HG02870 (cell line): Measurements from ENCODE around the gene LYST.

Experiments
- ATAC-seq: cut with Tn5 transposase; IDR thresholded peaks from one replicate; pipeline ENCODE4 v1.9.1; 2021; ENCODE audit warnings: mild to moderate bottlenecking, moderate library complexity; ENCODE audit not compliant: unreplicated experiment

LYST gene

GRCh38 chr1:235725434-235725833 lies 141.3 kb downstream of the LYST start:
- ATAC-seq = no peak

- no peak for ATAC-seq
Observed at GRCh38 chr1:235724730-235725129, 142.0 kb downstream of the LYST start.

- no peak for ATAC-seq
Observed at GRCh38 chr1:235722858-235723257, 143.8 kb downstream of the LYST start.

DNA sequence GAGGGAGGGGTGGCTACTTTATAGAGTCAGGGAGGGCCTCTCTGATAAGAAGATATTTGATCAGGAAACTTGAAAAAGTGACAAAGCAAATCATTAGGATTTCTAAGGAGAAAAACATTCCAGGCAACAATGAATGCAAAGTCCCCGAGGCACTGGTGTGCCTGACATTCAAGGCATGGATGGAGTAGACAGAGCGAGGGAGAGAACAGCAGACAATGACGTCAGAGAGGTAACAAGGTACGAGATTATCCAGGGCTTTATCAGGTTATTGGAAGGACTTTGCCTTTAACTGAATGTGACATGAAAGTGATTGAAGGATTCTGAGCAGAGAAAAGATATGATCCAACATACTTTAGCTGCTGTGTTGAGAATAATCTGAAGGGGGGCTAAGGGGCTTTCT lies 144.7 kb downstream of the LYST start:
- ATAC-seq = no peak

- ATAC-seq = no peak
Observed at GRCh38 chr1:235720544-235720943, 146.2 kb downstream of the LYST start.

GRCh38 chr1:235714205-235714897 lies 152.4 kb downstream of the LYST start:
- ATAC-seq = no peak

GRCh38 chr1:235712812-235713211 lies 153.9 kb downstream of the LYST start:
- no peak for ATAC-seq

- no peak for ATAC-seq
Observed at GRCh38 chr1:235710687-235711086, 156.0 kb downstream of the LYST start.

GRCh38 chr1:235709018-235709417 lies 157.7 kb downstream of the LYST start:
- ATAC-seq = no peak

DNA sequence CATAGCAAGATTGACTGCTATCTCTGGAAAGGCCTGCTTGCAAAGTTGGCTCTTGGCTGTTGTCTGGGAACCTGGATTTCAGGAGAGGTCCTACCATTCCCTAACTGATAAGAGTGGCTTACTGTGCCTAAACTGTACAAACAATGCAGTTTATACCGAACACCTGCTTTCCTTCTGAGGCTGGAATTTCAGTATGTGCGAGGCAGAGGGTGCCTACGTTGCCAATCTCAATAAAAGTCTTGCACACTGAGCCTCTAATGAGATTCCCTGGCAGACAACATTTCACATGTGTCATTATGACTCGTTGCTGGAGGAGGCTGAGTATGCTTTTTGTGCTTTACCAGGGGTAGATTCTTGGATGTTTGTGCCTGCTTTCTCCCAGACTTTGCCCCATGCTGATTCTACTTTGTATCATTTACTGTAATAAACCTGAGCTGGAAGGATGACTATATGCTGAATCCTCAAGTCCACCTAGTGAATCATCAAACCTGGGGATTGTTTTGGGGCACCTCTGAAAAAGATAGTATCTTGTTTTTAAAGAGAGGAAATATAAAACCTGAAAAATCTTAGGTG lies 158.2 kb downstream of the LYST start:
- ATAC-seq = no peak

- no peak for ATAC-seq
Observed at GRCh38 chr1:235703506-235703905, 163.2 kb downstream of the LYST start.

DNA sequence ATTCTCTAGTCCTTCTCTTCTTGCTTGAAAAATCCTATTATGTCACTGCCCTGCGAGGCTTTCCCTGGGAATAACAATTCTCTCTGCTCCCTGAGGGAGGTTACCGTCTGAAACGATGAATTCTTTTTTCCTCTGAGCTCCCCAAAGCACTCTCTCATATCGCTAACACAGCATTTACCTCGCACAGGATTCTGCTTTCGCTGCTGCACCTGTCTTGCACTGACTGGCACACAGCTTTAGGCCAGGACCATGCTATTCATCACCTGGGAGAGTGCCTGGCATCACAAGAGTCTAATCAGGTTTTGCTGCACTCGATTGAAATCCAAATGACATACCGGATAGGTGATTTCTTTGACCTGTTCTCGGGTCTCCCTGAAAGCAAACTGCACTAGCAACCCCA lies 164.3 kb downstream of the LYST start:
- no peak for ATAC-seq

GRCh38 chr1:235697508-235697907 lies 169.2 kb downstream of the LYST start:
- peak; percentile 65 for ATAC-seq

- no peak for ATAC-seq
Observed at GRCh38 chr1:235689356-235689755, 177.3 kb downstream of the LYST start.

DNA sequence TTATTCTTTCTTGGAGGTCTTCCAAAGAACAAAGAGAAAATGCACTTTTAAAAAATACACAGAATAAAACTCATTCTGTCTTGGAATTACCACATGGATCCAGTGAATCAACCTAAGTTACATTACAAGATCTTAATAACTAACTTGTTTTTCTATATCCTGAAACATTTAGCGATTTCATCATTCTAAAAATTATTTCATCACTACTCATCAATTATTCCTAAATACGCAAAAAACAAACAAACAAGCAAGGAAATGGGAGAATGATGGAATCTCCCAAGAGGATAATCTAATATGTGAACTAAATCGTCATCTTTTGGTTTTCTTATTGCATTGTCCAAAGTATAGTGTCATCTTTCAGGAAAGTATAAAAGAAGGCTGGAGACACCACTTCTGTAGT lies 178.6 kb downstream of the LYST start:
- ATAC-seq = no peak

DNA sequence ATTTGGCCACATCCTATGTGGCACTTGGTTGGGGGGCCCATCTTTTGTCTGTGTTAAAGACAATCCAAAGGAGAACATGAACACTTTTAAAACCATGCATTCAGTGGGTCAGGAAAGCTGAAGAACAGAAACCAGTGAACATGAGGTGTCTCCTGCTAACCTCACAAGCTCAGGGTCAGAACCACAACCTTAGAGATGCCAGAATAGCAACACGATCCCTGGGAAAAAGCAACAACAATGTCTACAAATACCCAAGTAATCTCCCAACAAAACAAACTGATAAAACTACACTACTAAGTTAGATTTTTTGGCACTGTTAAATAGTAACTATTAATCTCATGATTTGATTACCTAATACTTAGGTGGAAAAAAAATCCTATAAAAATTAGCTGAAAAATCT lies 183.1 kb downstream of the LYST start:
- ATAC-seq = no peak

DNA sequence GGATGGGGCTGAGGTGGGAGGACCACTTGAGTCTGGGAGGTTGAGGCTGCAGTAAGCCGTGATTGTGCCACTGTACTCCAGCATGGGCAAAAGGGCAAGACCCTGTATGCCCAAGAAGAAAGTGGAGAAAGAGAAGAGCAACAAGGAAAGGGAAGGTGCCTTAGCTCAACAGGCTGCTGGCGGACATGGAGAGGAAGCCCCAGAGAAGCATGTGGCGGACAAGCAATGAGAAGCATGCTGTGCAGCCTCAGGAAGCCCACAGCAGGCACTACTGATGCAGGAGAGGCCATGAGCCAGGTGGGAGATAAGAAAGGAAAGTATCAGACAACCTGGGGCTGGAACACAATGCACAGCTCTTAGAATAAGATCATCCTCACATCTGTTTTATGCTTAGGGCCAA lies 184.5 kb downstream of the LYST start:
- ATAC-seq = no peak

- ATAC-seq = no peak
Observed at GRCh38 chr1:235679644-235680043, 187.1 kb downstream of the LYST start.

DNA sequence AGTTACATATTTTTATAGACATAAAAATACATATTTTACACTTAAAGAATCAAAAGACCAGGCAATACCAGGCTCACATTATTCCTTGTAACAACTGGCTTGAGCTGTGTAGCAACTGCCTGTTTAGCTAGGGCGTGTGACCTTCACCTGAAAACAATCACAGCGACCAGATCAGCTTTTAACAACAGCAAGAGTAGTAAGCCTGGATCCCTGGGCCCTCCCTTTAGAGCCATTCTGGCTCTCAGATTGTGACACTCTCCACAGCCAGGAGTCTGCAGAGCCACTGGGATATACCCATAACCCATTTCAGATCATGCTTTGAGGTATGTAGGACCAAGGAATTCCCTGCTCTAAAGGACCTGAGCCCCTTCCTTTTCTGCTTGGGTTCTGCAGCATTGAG lies 187.7 kb downstream of the LYST start:
- no peak for ATAC-seq

- no peak for ATAC-seq
Observed at GRCh38 chr1:235675152-235675890, 191.4 kb downstream of the LYST start.

GRCh38 chr1:235673981-235674380 lies 192.7 kb downstream of the LYST start:
- ATAC-seq = no peak

DNA sequence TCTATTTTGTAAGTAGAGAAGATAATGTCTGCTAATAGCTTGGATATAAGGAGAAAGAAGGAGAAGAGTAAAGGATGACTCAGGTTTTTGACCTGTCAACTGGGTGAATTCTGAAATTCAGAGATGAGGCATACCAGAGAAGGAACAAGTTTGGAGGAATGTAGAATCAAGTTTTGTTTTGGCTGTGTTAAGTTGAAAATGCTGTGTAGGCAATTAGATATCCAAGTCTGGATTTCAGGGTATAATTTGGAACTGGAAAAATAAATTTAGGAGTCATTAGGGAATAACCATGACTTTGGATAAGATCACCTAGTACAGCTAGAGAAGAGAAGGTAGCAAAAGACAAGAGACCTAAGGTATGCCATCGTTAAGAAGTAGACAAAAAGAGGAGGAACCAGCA lies 194.7 kb downstream of the LYST start:
- no peak for ATAC-seq
